Kidney (tissue), 14 donors: ENCODE data around the gene CDK19. TPM values are rescaled to one million over a fixed set of nuclear protein-coding genes. Genes with fewer than 3 reads are reported as not detected.
"Not testable (repeated sequence)": the region's sequence is repeated elsewhere in the genome, so short reads cannot be mapped to it uniquely, and the experiment has no call there.

Experiments used
- DNase-seq, 5 donors: peaks; one replicate each; pipeline ENCODE4 v3.0.0-alpha.2; 2013 to 2020
- FAIRE-seq: peaks from 2 replicates; lab custom pipeline; 2012; peaks lifted over from hg19 to GRCh38; lab: Jason Lieb, UNC
- H3K27ac ChIP-seq, 2 donors: one replicate each; pipeline ENCODE4 v1.7.0; 2013; ENCODE audit warnings: low read depth in 2 of 2, low read length in 2 of 2, inconsistent platforms in 1 of 2
- H3K27me3 ChIP-seq: one replicate; pipeline ENCODE4 v1.7.1; 2013; ENCODE audit warnings: low read length, inconsistent platforms; ENCODE audit not compliant: control insufficient read depth, insufficient read depth
- H3K36me3 ChIP-seq, 3 donors: one replicate each; pipeline versions ENCODE4 v1.7.0 to v1.7.1; 2013; ENCODE audit warnings: low read length in 3 of 3, control low read depth in 1 of 3, inconsistent platforms in 1 of 3; ENCODE audit not compliant: insufficient read depth in 3 of 3, control insufficient read depth in 2 of 3
- H3K4me1 ChIP-seq, 3 donors: one replicate each; pipeline versions ENCODE4 v1.7.0 to v1.7.1; 2013; ENCODE audit warnings: low read length in 3 of 3, inconsistent platforms in 1 of 3, low read depth in 1 of 3; ENCODE audit not compliant: control insufficient read depth in 2 of 3, insufficient read depth in 2 of 3
- H3K4me3 ChIP-seq, 3 donors: one replicate each; pipeline versions ENCODE4 v1.7.0 to v1.8.1; 2013; ENCODE audit warnings: low read length in 3 of 3, control low read depth in 1 of 3, inconsistent platforms in 1 of 3
- H3K9ac ChIP-seq, 3 donors: one replicate each; pipeline versions ENCODE4 v1.7.0 to v1.7.1; 2013; ENCODE audit warnings: low read length in 3 of 3, control low read depth in 1 of 3, inconsistent platforms in 1 of 3
- H3K9me3 ChIP-seq, 3 donors: one replicate each; pipeline versions ENCODE4 v1.7.0 to v1.7.1; 2013; ENCODE audit warnings: low read length in 3 of 3, control low read depth in 1 of 3, inconsistent platforms in 1 of 3; ENCODE audit not compliant: control insufficient read depth in 2 of 3, insufficient read depth in 1 of 3
- CTCF ChIP-seq: IDR thresholded peaks from 3 replicates; pipeline ENCODE4 v1.5.1; 2012; ENCODE audit warnings: mild to moderate bottlenecking, moderate library complexity, borderline replicate concordance; ENCODE audit not compliant: insufficient read depth; ENCODE audit errors: extremely low read depth
- intact Hi-C: fragments of 100-400 bp; cut with DNase I; formaldehyde crosslinking; loops from one replicate; pipeline ENCODE4 v1.11.1; 2022
- polyA plus RNA-seq: library from polyadenylated mRNA; stranded (reverse); fragments of 350-450 nt; fragmentation: Illumina TruSeq; extraction: RNeasy Lipid Tissue Mini Kit (QIAGEN cat#74804); gene quantifications from one replicate; pipeline ENCODE4 v1.2.3, GENCODE V29; 2014; ENCODE audit warnings: low read depth, low replicate concordance; ENCODE audit not compliant: insufficient read depth
- total RNA-seq: library from RNA; stranded (reverse); fragmentation: NEBNext Ultra II Directional; extraction: Animal tissue kit (Norgen Biotek cat#: 25700); gene quantifications from one replicate; pipeline ENCODE4 v1.2.1, GENCODE V29; 2021
- donor health status: control.
- donor health status: control.
- donor health status: control.
- donor health status: control.
- donor health status: control.
- donor health status: DM: yes; HTN: yes; CAD: no.
- donor health status: Normal renal cell carcinoma (clear cell type).

CDK19 gene
- total and polyA plus RNA-seq, 2 donors from 2014 or later: 4.9 to 20.4 TPM

DNA sequence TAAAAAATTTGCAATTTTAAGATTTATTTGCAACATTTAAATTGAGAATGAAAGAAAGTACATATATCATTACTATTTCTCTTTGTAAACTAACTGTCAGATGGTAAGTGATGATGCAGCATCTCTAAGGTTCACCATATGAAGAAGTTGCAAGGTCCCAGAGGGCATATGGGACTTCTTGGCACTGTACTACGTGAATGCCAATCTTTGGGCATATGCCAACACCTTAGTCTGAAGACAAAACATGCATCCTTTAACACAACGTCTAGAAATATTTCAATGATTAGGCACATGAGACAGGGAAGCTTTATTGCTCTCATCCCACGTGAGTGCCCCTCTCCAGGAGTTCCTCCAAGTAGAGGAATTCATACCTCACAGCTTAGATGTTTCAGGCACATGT is 66.8 kb downstream of the CDK19 start:
- no peak for TF ChIP-seq CTCF
- Histone ChIP-seq H3K4me1 (no peaks in the 10 kb centered on the region), H3K9me3 (no peaks in the 10 kb centered on the region), H3K36me3 (no peaks in the 10 kb centered on the region), H3K27ac (no peak overlapping the region), H3K4me3 (no peak overlapping the region), H3K27me3 (no peaks in the 10 kb centered on the region), H3K9ac (no peak overlapping the region)
- FAIRE-seq (no peak), DNase-seq (no peak)
- intact Hi-C loops: no loop called here

DNA sequence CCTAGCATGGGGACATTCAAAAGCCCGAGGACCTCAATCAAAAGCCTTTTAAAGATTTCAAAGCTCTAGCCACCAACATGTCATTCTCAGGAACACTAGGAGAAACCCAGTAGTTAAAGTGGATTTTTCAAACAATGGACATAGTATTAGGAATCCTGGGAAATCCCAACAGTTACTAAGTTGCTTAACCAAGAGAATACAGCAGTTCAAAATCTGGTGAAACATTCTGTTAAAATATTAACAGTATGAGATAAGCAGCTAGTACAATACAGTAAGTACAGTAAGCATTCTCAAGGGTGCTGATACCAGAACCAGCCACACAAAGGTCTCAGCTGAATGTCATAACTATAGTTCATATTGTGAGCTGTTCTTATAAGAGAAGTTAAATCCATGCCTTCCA is 68.6 kb downstream of the CDK19 start:
- Histone ChIP-seq H3K4me1 (no peaks in the 10 kb centered on the region), H3K27me3 (no peaks in the 10 kb centered on the region), H3K9me3 (peaks cover 0 to 8% (median 1%) of the 10 kb centered on the region in 3 donors), H3K36me3 (no peaks in the 10 kb centered on the region), H3K9ac (no peak overlapping the region), H3K4me3 (no peak overlapping the region), H3K27ac (no peak overlapping the region)
- no peak for TF ChIP-seq CTCF
- DNase-seq (no peak), FAIRE-seq (no peak)
- intact Hi-C loops: no loop called here

- Histone ChIP-seq H3K27ac (no peak overlapping the region), H3K36me3 (no peaks in the 10 kb centered on the region), H3K27me3 (no peaks in the 10 kb centered on the region), H3K4me3 (no peak overlapping the region), H3K4me1 (no peaks in the 10 kb centered on the region), H3K9ac (no peak overlapping the region), H3K9me3 (peaks cover 0 to 12% (median 11%) of the 10 kb centered on the region in 3 donors)
- TF ChIP-seq CTCF: no peak
- DNase-seq (no peak), FAIRE-seq (no peak)
- intact Hi-C loops: no loop called here
Observed at GRCh38 chr6:110744991-110745390, 70.3 kb downstream of the CDK19 start.

GRCh38 chr6:110742552-110742951 is 72.7 kb downstream of the CDK19 start:
- DNase-seq, H3K4me3 ChIP-seq, H3K36me3 ChIP-seq, H3K27ac ChIP-seq, H3K9ac ChIP-seq, FAIRE-seq, H3K4me1 ChIP-seq, H3K27me3 ChIP-seq, intact Hi-C loops: not testable (repeated sequence)
- peaks cover 0 to 12% (median 11%) of the 10 kb centered on the region in 3 donors for H3K9me3 ChIP-seq
